GM20000 (cell line): ENCODE results near the gene TIMM17B.
"Not testable (repeated sequence)": the region's sequence is repeated elsewhere in the genome, so short reads cannot be mapped to it uniquely, and the experiment has no call there.

Source experiments
- DNase-seq: peaks from one replicate; pipeline ENCODE4 v3.0.0; 2012; ENCODE audit warnings: low spot score
- CTCF ChIP-seq: IDR thresholded peaks from 2 replicates; pipeline ENCODE4 v1.5.1; 2012; ENCODE audit warnings: mild to moderate bottlenecking, control low read depth; ENCODE audit errors: extremely low read depth, missing control alignments

The TIMM17B gene

GRCh38 chrX:48854898-48855297 lies 42.7 kb downstream of the TIMM17B start:
- TF ChIP-seq CTCF = no peak
- no peak for DNase-seq

- DNase-seq = not testable (repeated sequence)
Observed at GRCh38 chrX:48854121-48854804, 43.3 kb downstream of the TIMM17B start.

GRCh38 chrX:48853494-48853893 lies 44.1 kb downstream of the TIMM17B start:
- not testable (repeated sequence) for DNase-seq

- no peak for DNase-seq
- no peak for TF ChIP-seq CTCF
Observed at GRCh38 chrX:48852857-48853256, 44.7 kb downstream of the TIMM17B start.

- TF ChIP-seq CTCF = no peak
- DNase-seq = no peak
Observed at GRCh38 chrX:48848847-48849246, 48.7 kb downstream of the TIMM17B start.
